GM12878 (cell line): Measurements from ENCODE around the gene ASPDH. TPM values are rescaled to one million over a fixed set of nuclear protein-coding genes. Genes with fewer than 3 reads are reported as not detected.

Experiments
- ATAC-seq: fragments of 200-7000 bp; cut with Tn5 transposase; 3 replicates; pipeline ENCODE4 v1.9.1; 2020; ENCODE audit warnings: mild to moderate bottlenecking, moderate library complexity
- BruUV-seq: library from RNA; stranded (reverse); fragments of 400-500 nt; replicated peaks from 2 replicates; lab custom pipeline; 2021; lab: Mats Ljungman, UMichigan
- CTCF ChIA-PET: fragments of 300-600 bp; sonication (Branson Sonifier 250); formaldehyde crosslinking; extraction: SDS; loops from one replicate; lab custom pipeline; 2021; ENCODE audit warnings: inconsistent platforms; lab: Yijun Ruan, JAX
- POLR2A ChIA-PET: fragments of 350-600 bp; formaldehyde crosslinking; extraction: SDS; loops from one replicate; lab custom pipeline; 2021; ENCODE audit warnings: inconsistent platforms; lab: Charles Lee
- RAD21 ChIA-PET: fragments of 300-600 bp; sonication (Branson Sonifier 250); formaldehyde crosslinking; loops from one replicate; lab custom pipeline; 2023; ENCODE audit warnings: antibody characterized with exemption; ENCODE audit not compliant: unreplicated experiment; lab: Charles Lee
- SMC1A ChIA-PET: fragments of 300-600 bp; sonication (Branson Sonifier 250); formaldehyde crosslinking; loops from one replicate; lab custom pipeline; 2023; ENCODE audit not compliant: unreplicated experiment, uncharacterized antibody; lab: Charles Lee
- DNase-seq: peaks from one replicate; pipeline ENCODE4 v3.0.0-alpha.2; 2011; ENCODE audit warnings: low read depth, low spot score
- FAIRE-seq: peaks from 3 replicates; lab custom pipeline; 2011; peaks lifted over from hg19 to GRCh38; lab: Jason Lieb, UNC
- H2AFZ ChIP-seq: 2 replicates; pipeline ENCODE4 v1.6.0; 2011; ENCODE audit warnings: low read depth, low read length, control low read depth; ENCODE audit not compliant: control insufficient read depth
- H3K27ac ChIP-seq: 2 replicates; pipeline ENCODE4 v1.5.1; 2011; ENCODE audit warnings: control low read depth; ENCODE audit not compliant: control insufficient read depth, insufficient read depth
- H3K27me3 ChIP-seq, 2 experiments: replicated peaks in 1 of 2; 2 replicates each; pipeline versions ENCODE4 v1.6.0 to v1.6.1; 2011; ENCODE audit warnings: low read length in 1 of 2; ENCODE audit not compliant: control insufficient read depth in 2 of 2, insufficient read depth in 2 of 2
- H3K36me3 ChIP-seq, 2 experiments: 2 replicates each; pipeline ENCODE4 v1.5.1; 2011; ENCODE audit warnings: low read length in 1 of 2; ENCODE audit not compliant: control insufficient read depth in 2 of 2, insufficient read depth in 2 of 2
- H3K4me1 ChIP-seq: 2 replicates; pipeline ENCODE4 v1.6.1; 2011; ENCODE audit warnings: mild to moderate bottlenecking, low read length, moderate library complexity, mixed read lengths; ENCODE audit not compliant: control insufficient read depth, insufficient read depth
- H3K4me2 ChIP-seq: 2 replicates; pipeline ENCODE4 v1.6.0; 2011; ENCODE audit warnings: control low read depth; ENCODE audit not compliant: control insufficient read depth, insufficient read depth
- H3K4me3 ChIP-seq: fragments of 200-600 bp; sonication (generic); 2 replicates; pipeline ENCODE4 v1.5.1; 2016
- H3K79me2 ChIP-seq: 2 replicates; pipeline ENCODE4 v1.6.0; 2011; ENCODE audit warnings: low read length; ENCODE audit not compliant: control insufficient read depth, insufficient read depth
- H3K9ac ChIP-seq: 2 replicates; pipeline ENCODE4 v1.8.0; 2011; ENCODE audit warnings: low read length, control low read depth, mixed read lengths; ENCODE audit not compliant: control insufficient read depth, insufficient read depth
- H3K9me3 ChIP-seq: replicated peaks from 3 replicates; pipeline ENCODE4 v1.5.1; 2011; ENCODE audit warnings: mild to moderate bottlenecking, low read length; ENCODE audit not compliant: control insufficient read depth, insufficient read depth
- H4K20me1 ChIP-seq: 2 replicates; pipeline ENCODE4 v1.6.0; 2011; ENCODE audit not compliant: control insufficient read depth, insufficient read depth
- CBX5 ChIP-seq: sonication (generic); IDR thresholded peaks from 2 replicates; pipeline ENCODE4 v1.6.1; 2016; ENCODE audit warnings: low read depth, moderate library complexity, mild to moderate bottlenecking, inconsistent platforms
- CREM ChIP-seq: IDR thresholded peaks from 2 replicates; pipeline ENCODE4 v1.6.1; 2014; ENCODE audit warnings: antibody characterized with exemption, low read depth
- MTA2 ChIP-seq: fragments of 450-650 bp; IDR thresholded peaks from 2 replicates; pipeline ENCODE4 v1.6.1; 2016; ENCODE audit warnings: low read depth, mild to moderate bottlenecking, moderate library complexity
- POLR2AphosphoS5 ChIP-seq: IDR thresholded peaks from 2 replicates; pipeline ENCODE4 v1.6.1; 2011; ENCODE audit warnings: mild to moderate bottlenecking, low read length, inconsistent platforms
- SMAD5 ChIP-seq: IDR thresholded peaks from 2 replicates; pipeline ENCODE4 v1.6.1; 2016; ENCODE audit warnings: antibody characterized with exemption, low read depth
- ZBTB4 ChIP-seq: fragments of 450-650 bp; formaldehyde crosslinking; IDR thresholded peaks from 2 replicates; pipeline ENCODE4 v1.4.0; 2022; ENCODE audit warnings: mild to moderate bottlenecking, moderate library complexity
- WGBS: methylation state at CpG from one replicate; pipeline ENCODE4 v1.1.6; 2016; ENCODE audit warnings: low lambda C conversion rate; ENCODE audit not compliant: insufficient replicate concordance, insufficient coverage; ENCODE audit errors: missing lambda C conversion rate; 5-methylcytosine and 5-hydroxymethylcytosine counted together
- in situ Hi-C: fragments of 300-500 bp; cut with MboI; formaldehyde crosslinking; loops from 9 replicates; pipeline ENCODE4 v1.14.3; 2018; ENCODE audit warnings: mixed read lengths
- intact Hi-C: fragments of 100-400 bp; cut with micrococcal nuclease; formaldehyde crosslinking; loops from one replicate; pipeline ENCODE4 v1.14.2; 2022; ENCODE audit not compliant: unreplicated experiment
- polyA plus RNA-seq, 11 experiments: library from polyadenylated mRNA; depleted of rRNA in 4 of 11; unstranded in 6 of 11; stranded (reverse) in 5 of 11; fragments of >200 nt; fragmentation: Nextera tagmentation in 4 of 11; fragmentation: Illumina TruSeq in 1 of 11; extraction: Ambion mirVana in 4 of 11; extraction: Trizol in 1 of 11; gene quantifications; 1 replicate in 1 of 11; 2 replicates in 10 of 11; pipeline versions ENCODE4 v1.2.1 to v1.2.3, GENCODE V29; 2011 to 2016; ENCODE audit warnings: inconsistent platforms in 2 of 11, missing spikeins in 2 of 11, low read depth in 1 of 11
- total RNA-seq, 4 experiments: library from RNA; depleted of rRNA in 3 of 4; stranded (reverse); fragments of >200 nt in 3 of 4; fragmentation: Illumina TruSeq in 1 of 4; extraction: Trizol in 1 of 4; gene quantifications; 2 replicates each; pipeline versions ENCODE4 v1.2.1 to v1.2.3, GENCODE V29; 2013 to 2021

ASPDH gene
- total and polyA plus RNA-seq, 10 of the 15 experiments (the other 5 are each of a cell fraction or from before 2014, with no cell fraction given): not detected

GRCh38 chr19:50478901-50479715 is 34.6 kb downstream of the ASPDH start (continued):
- no peak for TF ChIP-seq ZBTB4
- TF ChIP-seq SMAD5: no peak
- no peak for TF ChIP-seq CREM
- TF ChIP-seq MTA2: no peak

GRCh38 chr19:50477751-50478515 is 35.8 kb downstream of the ASPDH start:
- Histone ChIP-seq H3K79me2 (peaks cover 22% of the 10 kb centered on the region), H4K20me1 (no peaks in the 10 kb centered on the region), H3K27me3 (no peaks in the 10 kb centered on the region), H3K36me3 (peaks cover 9 to 21% of the 10 kb centered on the region in 2 experiments; a peak in 3 of 4 replicates), H3K4me3 (peak overlapping the region; percentile 90), H3K9ac (no peak overlapping the region), H3K9me3 (peaks cover 6% of the 10 kb centered on the region; the same call in 2 of the 3 replicates), H3K4me2 (peak overlapping the region; percentile 56), H3K27ac (no peak overlapping the region), H3K4me1 (no peaks in the 10 kb centered on the region), H2AFZ (no peak overlapping the region)
- TF ChIP-seq CBX5: no peak
- TF ChIP-seq POLR2AphosphoS5: 0 out of 2 replicates have a peak, but pooled peaks have one; percentile 16
- POLR2A ChIA-PET: no interaction called here
- FAIRE-seq (no peak), ATAC-seq (no peak), DNase-seq (no peak)
- SMC1A ChIA-PET: no interaction called here
- RAD21 ChIA-PET: no interaction called here
- WGBS: 98% methylated on average over 17 of the region's 17 CpGs
- BruUV-seq: no TSS peak
- CTCF ChIA-PET: interaction anchor here (1.1 to 1.8 kb wide), 2 partner anchors 17 to 78 kb away, joined by 3 to 6 read pairs; no protein-coding TSS in a partner anchor
- in situ Hi-C loops: no loop called here
- intact Hi-C loops: no loop called here
